Measurements from ENCODE around the gene WDR86. TPM values are rescaled to one million over a fixed set of nuclear protein-coding genes. Genes with fewer than 3 reads are reported as not detected.

The WDR86 gene
- polyA plus RNA-seq, 1 donor from 2014 or later: 46.2 TPM

DNA sequence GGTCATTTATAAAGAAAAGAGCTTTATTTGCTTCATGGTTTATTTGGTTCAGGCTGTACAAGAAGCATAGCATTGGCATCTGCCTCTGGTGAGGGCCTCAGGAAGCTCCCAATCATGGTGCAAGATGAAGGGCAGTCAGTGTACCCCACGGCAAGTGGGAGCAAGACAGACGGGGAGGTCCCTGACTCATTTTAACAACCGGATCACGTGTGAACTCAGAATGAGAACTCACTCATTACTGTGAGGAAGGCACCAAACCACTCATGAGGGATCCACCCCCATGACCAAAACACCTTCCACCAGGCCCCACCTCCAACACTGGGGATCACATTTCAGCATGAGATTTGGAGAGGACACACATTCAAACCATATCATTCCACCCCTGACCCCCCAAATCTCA lies 45.9 kb upstream of the WDR86 start:
- Histone ChIP-seq H3K27ac (ENCODE audit: low read length) (no peak overlapping the region), H4K20me1 (ENCODE audit: insufficient read depth) (no peaks in the 10 kb centered on the region), H3K4me3 (ENCODE audit: low read length) (no peak overlapping the region), H3K27me3 (ENCODE audit: insufficient read depth, low read depth, low read length) (no peaks in the 10 kb centered on the region), H3F3A (ENCODE audit: insufficient read depth, low read length, poor library complexity, severe bottlenecking) (no peaks in the 10 kb centered on the region), H3K79me2 (replicated peaks; ENCODE audit: insufficient read depth, low read length) (no peaks in the 10 kb centered on the region), H2AFZ (ENCODE audit: low read depth, low read length) (no peak overlapping the region), H3K9me2 (ENCODE audit: insufficient read depth, low read length) (no peaks in the 10 kb centered on the region), H3K36me3 (ENCODE audit: insufficient read depth, low read length) (no peaks in the 10 kb centered on the region), H3K4me2 (ENCODE audit: low read length) (no peak overlapping the region), H3K9me3 (ENCODE audit: low read length) (no peaks in the 10 kb centered on the region), H3K9ac (ENCODE audit: low read length) (no peak overlapping the region)
- TF ChIP-seq RAD21 (conservative IDR thresholded peaks at IDR 0.05) (no peak), REST (IDR thresholded peaks at IDR 0.05; ENCODE audit: borderline replicate concordance) (no peak), MXI1 (conservative IDR thresholded peaks at IDR 0.05; ENCODE audit: poor library complexity, severe bottlenecking) (no peak), EP300 (conservative IDR thresholded peaks at IDR 0.05; ENCODE audit: poor library complexity, severe bottlenecking) (no peak), POLR2AphosphoS5 (IDR thresholded peaks at IDR 0.05) (no peak), SMC3 (conservative IDR thresholded peaks at IDR 0.05; ENCODE audit: poor library complexity) (no peak), TAF1 (IDR thresholded peaks at IDR 0.05; ENCODE audit: low read depth) (no peak), EZH2 (IDR thresholded peaks at IDR 0.05; ENCODE audit: borderline replicate concordance, insufficient read depth, low read length, poor library complexity, severe bottlenecking) (no peak), CTCF (IDR thresholded peaks at IDR 0.05; ENCODE audit: poor library complexity, severe bottlenecking) (no peak)

GRCh38 chr7:151454932-151455530 lies 45.2 kb upstream of the WDR86 start:
- Histone ChIP-seq H3K36me3 (ENCODE audit: insufficient read depth, low read length) (no peaks in the 10 kb centered on the region), H3K27me3 (ENCODE audit: insufficient read depth, low read depth, low read length) (no peaks in the 10 kb centered on the region), H3K9me2 (ENCODE audit: insufficient read depth, low read length) (no peaks in the 10 kb centered on the region), H3K4me3 (ENCODE audit: low read length) (no peak overlapping the region), H3K27ac (ENCODE audit: low read length) (no peak overlapping the region), H3F3A (ENCODE audit: insufficient read depth, low read length, poor library complexity, severe bottlenecking) (no peaks in the 10 kb centered on the region), H2AFZ (ENCODE audit: low read depth, low read length) (no peak overlapping the region), H3K9ac (ENCODE audit: low read length) (no peak overlapping the region), H3K79me2 (replicated peaks; ENCODE audit: insufficient read depth, low read length) (no peaks in the 10 kb centered on the region), H4K20me1 (ENCODE audit: insufficient read depth) (no peaks in the 10 kb centered on the region), H3K9me3 (ENCODE audit: low read length) (no peaks in the 10 kb centered on the region), H3K4me2 (ENCODE audit: low read length) (no peak overlapping the region)
- TF ChIP-seq SMC3 (conservative IDR thresholded peaks at IDR 0.05; ENCODE audit: poor library complexity) (no peak), TAF1 (IDR thresholded peaks at IDR 0.05; ENCODE audit: low read depth) (no peak)

All from neural cell (in vitro differentiated cells).